C4-2B (cell line): ENCODE results near the gene ZNF821.

Experiments used
- ZFX ChIP-seq: fragments of 450-650 bp; IDR thresholded peaks from 2 replicates; pipeline ENCODE4 v1.6.1; 2017
- TF ChIP-seq, protein P1 (sequence below): fragments of 450-650 bp; conservative IDR thresholded peaks from 2 replicates; pipeline ENCODE4 v1.5.1; 2017; ENCODE audit warnings: mild to moderate bottlenecking

DNA sequence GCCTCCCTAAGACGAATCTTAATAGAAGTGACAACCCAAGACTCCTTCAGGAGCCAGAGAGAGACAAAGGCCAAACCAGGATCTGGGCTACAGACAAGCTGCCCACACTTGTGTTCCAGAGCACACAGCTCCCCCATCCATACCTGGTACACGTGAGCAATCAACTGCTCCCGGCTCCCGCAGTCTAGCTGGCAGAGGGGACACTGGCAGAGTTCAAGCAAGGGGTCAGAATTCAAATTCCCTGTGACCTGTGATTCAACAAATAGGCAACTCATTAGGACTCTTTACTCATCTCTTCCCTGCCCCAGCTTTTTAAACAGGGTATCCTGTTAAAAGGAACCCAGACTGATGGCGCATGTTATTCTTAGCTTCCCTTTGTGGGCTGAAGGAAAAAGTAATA, 20.0 kb downstream of the ZNF821 start:
- TF ChIP-seq, protein P1, sequence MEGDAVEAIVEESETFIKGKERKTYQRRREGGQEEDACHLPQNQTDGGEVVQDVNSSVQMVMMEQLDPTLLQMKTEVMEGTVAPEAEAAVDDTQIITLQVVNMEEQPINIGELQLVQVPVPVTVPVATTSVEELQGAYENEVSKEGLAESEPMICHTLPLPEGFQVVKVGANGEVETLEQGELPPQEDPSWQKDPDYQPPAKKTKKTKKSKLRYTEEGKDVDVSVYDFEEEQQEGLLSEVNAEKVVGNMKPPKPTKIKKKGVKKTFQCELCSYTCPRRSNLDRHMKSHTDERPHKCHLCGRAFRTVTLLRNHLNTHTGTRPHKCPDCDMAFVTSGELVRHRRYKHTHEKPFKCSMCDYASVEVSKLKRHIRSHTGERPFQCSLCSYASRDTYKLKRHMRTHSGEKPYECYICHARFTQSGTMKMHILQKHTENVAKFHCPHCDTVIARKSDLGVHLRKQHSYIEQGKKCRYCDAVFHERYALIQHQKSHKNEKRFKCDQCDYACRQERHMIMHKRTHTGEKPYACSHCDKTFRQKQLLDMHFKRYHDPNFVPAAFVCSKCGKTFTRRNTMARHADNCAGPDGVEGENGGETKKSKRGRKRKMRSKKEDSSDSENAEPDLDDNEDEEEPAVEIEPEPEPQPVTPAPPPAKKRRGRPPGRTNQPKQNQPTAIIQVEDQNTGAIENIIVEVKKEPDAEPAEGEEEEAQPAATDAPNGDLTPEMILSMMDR, result no peak
- TF ChIP-seq ZFX, result no peak
